ENCODE measurements around the gene WDR17.

Gene WDR17

GRCh38 chr4:176153124-176153523, 87.5 kb downstream of the WDR17 start:
- POLR2A ChIA-PET: no interaction called here
- no peak for DNase-seq (ENCODE audit: extremely low spot score)
- TF ChIP-seq SUZ12 (IDR thresholded peaks at IDR 0.05) (no peak), BHLHE40 (IDR thresholded peaks at IDR 0.05; ENCODE audit: borderline replicate concordance) (no peak), LEF1 (IDR thresholded peaks at IDR 0.05; ENCODE audit: borderline replicate concordance) (no peak), ARNT (IDR thresholded peaks at IDR 0.05) (no peak), ELF4 (IDR thresholded peaks at IDR 0.05) (no peak), L3MBTL2 (conservative IDR thresholded peaks at IDR 0.05) (no peak), HDGF (IDR thresholded peaks at IDR 0.05; ENCODE audit: borderline replicate concordance) (no peak), FOXA1 (IDR thresholded peaks at IDR 0.05) (no peak), CTBP1 (IDR thresholded peaks at IDR 0.05; ENCODE audit: borderline replicate concordance) (no peak), NFRKB (IDR thresholded peaks at IDR 0.05) (no peak)
- CTCF ChIA-PET: no interaction called here

GRCh38 chr4:176156656-176157055, 91.0 kb downstream of the WDR17 start:
- ChIA-PET CTCF (no interaction called here), POLR2A (no interaction called here)
- no peak for DNase-seq (ENCODE audit: extremely low spot score)
- TF ChIP-seq NFRKB (IDR thresholded peaks at IDR 0.05): no peak

GRCh38 chr4:176163041-176163440, 97.4 kb downstream of the WDR17 start:
- ChIA-PET POLR2A (no interaction called here), CTCF (interaction anchor here (0.9 kb wide), 1 partner anchor 177 kb away, joined by 4 read pairs; no protein-coding TSS in a partner anchor)
- no peak for TF ChIP-seq BHLHE40 (IDR thresholded peaks at IDR 0.05; ENCODE audit: borderline replicate concordance)
- no peak for TF ChIP-seq PKNOX1 (IDR thresholded peaks at IDR 0.05)
- no peak for TF ChIP-seq SP1 (IDR thresholded peaks at IDR 0.05)
- DNase-seq (ENCODE audit: extremely low spot score): no peak

- TF ChIP-seq HDGF (IDR thresholded peaks at IDR 0.05; ENCODE audit: borderline replicate concordance) (no peak), ELF4 (IDR thresholded peaks at IDR 0.05) (no peak), FOXA1 (IDR thresholded peaks at IDR 0.05) (no peak), SP1 (IDR thresholded peaks at IDR 0.05) (no peak), ARNT (IDR thresholded peaks at IDR 0.05) (no peak), FOXM1 (IDR thresholded peaks at IDR 0.05; ENCODE audit: borderline replicate concordance) (no peak), CTBP1 (IDR thresholded peaks at IDR 0.05; ENCODE audit: borderline replicate concordance) (no peak)
- no peak for DNase-seq (ENCODE audit: extremely low spot score)
- ChIA-PET CTCF (no interaction called here), POLR2A (no interaction called here)
Observed at GRCh38 chr4:176185051-176185450, 119.4 kb downstream of the WDR17 start.

GRCh38 chr4:176186067-176186466, 120.4 kb downstream of the WDR17 start:
- TF ChIP-seq ELF4 (IDR thresholded peaks at IDR 0.05) (no peak), L3MBTL2 (conservative IDR thresholded peaks at IDR 0.05) (no peak), ARNT (IDR thresholded peaks at IDR 0.05) (no peak), CTBP1 (IDR thresholded peaks at IDR 0.05; ENCODE audit: borderline replicate concordance) (no peak), SUZ12 (IDR thresholded peaks at IDR 0.05) (no peak), SP1 (IDR thresholded peaks at IDR 0.05) (no peak), LEF1 (IDR thresholded peaks at IDR 0.05; ENCODE audit: borderline replicate concordance) (no peak), HDGF (IDR thresholded peaks at IDR 0.05; ENCODE audit: borderline replicate concordance) (no peak), ZNF384 (IDR thresholded peaks at IDR 0.05) (no peak), FOXA1 (IDR thresholded peaks at IDR 0.05) (no peak), TARDBP (IDR thresholded peaks at IDR 0.05) (no peak), BHLHE40 (IDR thresholded peaks at IDR 0.05; ENCODE audit: borderline replicate concordance) (no peak)
- no peak for DNase-seq (ENCODE audit: extremely low spot score)
- CTCF ChIA-PET: no interaction called here
- POLR2A ChIA-PET: no interaction called here

GRCh38 chr4:176186671-176187395, 121.2 kb downstream of the WDR17 start:
- TF ChIP-seq TARDBP (IDR thresholded peaks at IDR 0.05): no peak
- TF ChIP-seq HDGF (IDR thresholded peaks at IDR 0.05; ENCODE audit: borderline replicate concordance): no peak
- TF ChIP-seq ELF4 (IDR thresholded peaks at IDR 0.05): no peak
- no peak for TF ChIP-seq FOXA1 (IDR thresholded peaks at IDR 0.05)
- no peak for TF ChIP-seq CTBP1 (IDR thresholded peaks at IDR 0.05; ENCODE audit: borderline replicate concordance)
- TF ChIP-seq FOXK2 (IDR thresholded peaks at IDR 0.05): no peak
- no peak for TF ChIP-seq L3MBTL2 (conservative IDR thresholded peaks at IDR 0.05)
- TF ChIP-seq LEF1 (IDR thresholded peaks at IDR 0.05; ENCODE audit: borderline replicate concordance): no peak
- TF ChIP-seq ZNF384 (IDR thresholded peaks at IDR 0.05): no peak
- TF ChIP-seq ARNT (IDR thresholded peaks at IDR 0.05): no peak
- no peak for TF ChIP-seq SUZ12 (IDR thresholded peaks at IDR 0.05)
- no peak for TF ChIP-seq NFRKB (IDR thresholded peaks at IDR 0.05)
- TF ChIP-seq SP1 (IDR thresholded peaks at IDR 0.05): no peak
- no peak for TF ChIP-seq PKNOX1 (IDR thresholded peaks at IDR 0.05)
- DNase-seq (ENCODE audit: extremely low spot score): no peak
- ChIA-PET POLR2A (no interaction called here), CTCF (no interaction called here)

- no peak for DNase-seq (ENCODE audit: extremely low spot score)
- no peak for TF ChIP-seq ARNT (IDR thresholded peaks at IDR 0.05)
- no peak for TF ChIP-seq ZNF384 (IDR thresholded peaks at IDR 0.05)
- no peak for TF ChIP-seq NFRKB (IDR thresholded peaks at IDR 0.05)
- TF ChIP-seq SUZ12 (IDR thresholded peaks at IDR 0.05): no peak
- no peak for TF ChIP-seq CTBP1 (IDR thresholded peaks at IDR 0.05; ENCODE audit: borderline replicate concordance)
- TF ChIP-seq ELF4 (IDR thresholded peaks at IDR 0.05): no peak
- no peak for TF ChIP-seq L3MBTL2 (conservative IDR thresholded peaks at IDR 0.05)
- TF ChIP-seq FOXA1 (IDR thresholded peaks at IDR 0.05): no peak
- TF ChIP-seq PKNOX1 (IDR thresholded peaks at IDR 0.05): no peak
- TF ChIP-seq SP1 (IDR thresholded peaks at IDR 0.05): no peak
- ChIA-PET POLR2A (no interaction called here), CTCF (no interaction called here)
Observed at GRCh38 chr4:176187624-176188023, 122.0 kb downstream of the WDR17 start.

All from HEK293T (cell line).